HG03354 (cell line): ENCODE data around the gene PIGM.
"Not testable (repeated sequence)": the region's sequence is repeated elsewhere in the genome, so short reads cannot be mapped to it uniquely, and the experiment has no call there.

Experiments used
- ATAC-seq: cut with Tn5 transposase; IDR thresholded peaks from one replicate; pipeline ENCODE4 v1.9.1; 2021; ENCODE audit warnings: mild to moderate bottlenecking; ENCODE audit not compliant: unreplicated experiment, poor library complexity, severe bottlenecking

Gene PIGM

GRCh38 chr1:160062230-160062532 lies 30.4 kb upstream of the PIGM start:
- ATAC-seq = no peak

DNA sequence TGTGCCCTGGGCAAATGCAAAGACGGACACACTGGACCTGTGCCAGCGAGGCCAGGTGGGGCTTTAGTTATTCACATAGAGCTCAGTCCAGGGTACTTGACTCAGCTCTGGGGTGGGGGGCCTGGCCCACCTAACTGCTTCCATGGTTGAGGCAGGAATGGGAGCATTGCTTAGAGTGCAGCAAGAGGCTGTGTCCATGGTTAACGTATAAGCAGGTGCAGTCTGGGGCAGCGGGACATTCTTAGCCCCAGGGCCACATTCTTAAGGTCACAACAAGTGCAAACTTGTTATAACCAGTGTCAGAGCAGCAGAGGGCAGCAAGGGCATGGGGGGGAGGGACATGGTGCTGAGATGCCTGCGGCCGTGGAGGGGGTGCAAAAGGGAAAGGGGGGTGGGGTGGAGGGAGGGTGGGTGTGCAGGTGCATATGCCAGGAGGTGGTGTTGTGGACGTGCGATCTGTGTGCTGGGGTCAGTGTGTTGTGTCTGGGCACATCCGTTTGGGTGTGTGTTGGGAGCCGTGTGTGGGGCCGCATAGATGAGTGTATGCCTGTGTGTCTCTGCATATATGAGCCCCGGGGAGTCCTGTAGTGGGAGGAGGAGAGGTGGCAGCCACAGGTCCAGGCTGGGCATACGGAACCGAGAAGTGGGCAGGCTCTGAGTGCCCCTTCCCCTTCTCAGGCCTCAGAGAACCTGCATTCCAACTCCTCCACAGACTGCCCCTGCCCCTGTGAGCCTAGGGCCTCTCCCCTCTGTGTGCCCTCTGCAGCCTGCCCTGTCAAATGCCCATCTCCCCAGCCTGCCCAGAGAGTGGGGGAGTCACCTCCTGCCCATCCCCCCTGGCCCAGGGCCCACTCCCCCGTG lies 29.8 kb upstream of the PIGM start:
- ATAC-seq = no peak

DNA sequence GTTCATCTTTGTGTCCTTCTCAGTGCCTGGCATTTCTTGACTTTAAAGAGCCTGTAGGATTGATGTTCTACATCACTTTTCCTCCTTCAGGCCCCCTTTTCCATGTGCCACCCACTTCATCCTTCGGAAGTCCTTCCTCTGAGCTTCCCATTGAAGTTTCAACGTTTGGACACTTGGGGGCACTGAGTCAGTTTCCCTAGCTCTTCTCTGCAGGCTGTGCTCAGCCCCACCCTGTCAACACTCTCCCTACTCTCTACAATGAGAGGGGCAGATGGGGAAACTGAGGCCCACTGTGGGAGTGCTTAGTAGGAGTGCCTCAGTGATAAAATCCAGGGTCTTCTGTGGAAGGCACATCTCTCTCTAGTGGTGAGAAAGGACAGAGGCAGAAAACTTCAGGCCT lies 26.3 kb upstream of the PIGM start:
- ATAC-seq = no peak

GRCh38 chr1:160056648-160057169 lies 24.9 kb upstream of the PIGM start:
- no peak for ATAC-seq

- no peak for ATAC-seq
Observed at GRCh38 chr1:160053548-160054365, 22.0 kb upstream of the PIGM start.

- ATAC-seq = no peak
Observed at GRCh38 chr1:160052936-160053335, 21.1 kb upstream of the PIGM start.

DNA sequence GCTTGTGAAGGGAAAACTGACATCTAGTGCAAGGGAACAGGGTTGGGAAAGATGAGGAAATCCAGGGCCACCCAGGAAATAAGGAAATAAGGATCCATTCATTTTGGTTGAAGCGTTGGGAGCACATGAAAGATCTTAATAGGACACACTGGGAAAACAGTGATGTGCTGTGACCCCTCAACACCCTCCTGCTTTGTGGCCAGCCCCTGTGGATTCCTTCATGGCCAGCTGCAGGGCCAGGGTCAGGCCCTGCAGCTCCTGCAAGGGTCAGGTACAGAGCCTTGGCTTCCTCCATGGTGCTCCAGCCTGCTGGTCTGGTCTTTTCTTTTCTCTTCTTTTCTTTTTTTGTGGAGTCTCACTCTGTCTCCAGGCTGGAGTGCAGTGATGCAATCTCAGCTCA lies 18.8 kb upstream of the PIGM start:
- no peak for ATAC-seq

DNA sequence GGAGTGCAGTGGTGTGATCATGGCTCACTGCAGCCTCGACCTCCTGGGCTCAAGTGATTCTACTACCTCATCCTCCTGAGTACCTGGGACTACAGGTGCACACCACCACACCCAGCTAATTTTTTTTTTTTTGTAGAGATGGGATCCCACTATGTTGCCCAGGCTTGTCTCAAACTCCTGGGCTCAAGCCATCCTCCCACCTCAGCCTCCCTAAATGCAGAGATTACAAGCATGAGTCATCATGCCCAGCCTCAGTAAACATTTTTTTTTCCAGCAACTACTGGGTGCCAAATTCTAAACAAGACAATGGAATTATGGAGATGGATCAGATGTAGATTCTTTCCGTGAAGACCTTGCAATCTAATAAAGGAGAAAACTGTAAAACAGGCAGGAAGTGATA lies 18.4 kb upstream of the PIGM start:
- not testable (repeated sequence) for ATAC-seq

DNA sequence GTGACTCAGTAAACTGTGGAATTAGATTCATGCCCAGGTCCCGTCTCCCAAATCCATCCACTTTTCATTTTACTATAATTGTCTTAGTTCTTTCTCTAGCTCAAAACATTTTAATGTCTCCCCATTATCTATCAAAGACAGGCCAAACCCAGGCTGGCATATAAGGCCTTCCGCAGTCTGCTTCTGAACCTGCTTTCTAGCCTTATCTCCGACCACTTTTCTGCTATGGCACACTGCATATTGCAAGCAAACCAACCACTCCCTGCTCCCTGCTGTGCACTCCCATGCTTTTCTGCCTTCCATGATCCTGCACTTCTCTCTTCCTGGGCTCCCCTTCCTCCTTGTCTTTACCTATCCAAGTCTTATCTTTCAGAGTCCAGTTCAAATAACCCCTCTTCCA lies 17.3 kb upstream of the PIGM start:
- no peak for ATAC-seq

DNA sequence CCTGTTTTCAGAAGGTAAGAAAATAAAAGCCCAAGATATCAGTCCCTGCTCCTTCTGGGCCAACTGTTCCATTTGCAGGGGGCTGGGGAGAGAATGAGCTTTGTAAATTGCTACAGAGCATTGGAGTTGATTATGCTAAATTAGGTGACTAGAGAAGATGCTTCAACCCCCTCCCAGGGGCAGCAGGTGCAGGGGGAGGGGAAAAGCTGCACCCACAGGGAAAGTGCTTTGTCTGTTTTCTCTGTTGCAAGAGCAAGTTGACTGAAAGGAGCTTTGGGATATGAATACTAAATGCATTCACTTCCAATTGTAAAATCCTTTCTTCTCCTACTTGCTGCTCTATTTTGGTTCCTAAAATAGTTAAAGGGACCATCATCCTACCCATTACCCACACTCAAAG lies 16.5 kb upstream of the PIGM start:
- no peak for ATAC-seq

DNA sequence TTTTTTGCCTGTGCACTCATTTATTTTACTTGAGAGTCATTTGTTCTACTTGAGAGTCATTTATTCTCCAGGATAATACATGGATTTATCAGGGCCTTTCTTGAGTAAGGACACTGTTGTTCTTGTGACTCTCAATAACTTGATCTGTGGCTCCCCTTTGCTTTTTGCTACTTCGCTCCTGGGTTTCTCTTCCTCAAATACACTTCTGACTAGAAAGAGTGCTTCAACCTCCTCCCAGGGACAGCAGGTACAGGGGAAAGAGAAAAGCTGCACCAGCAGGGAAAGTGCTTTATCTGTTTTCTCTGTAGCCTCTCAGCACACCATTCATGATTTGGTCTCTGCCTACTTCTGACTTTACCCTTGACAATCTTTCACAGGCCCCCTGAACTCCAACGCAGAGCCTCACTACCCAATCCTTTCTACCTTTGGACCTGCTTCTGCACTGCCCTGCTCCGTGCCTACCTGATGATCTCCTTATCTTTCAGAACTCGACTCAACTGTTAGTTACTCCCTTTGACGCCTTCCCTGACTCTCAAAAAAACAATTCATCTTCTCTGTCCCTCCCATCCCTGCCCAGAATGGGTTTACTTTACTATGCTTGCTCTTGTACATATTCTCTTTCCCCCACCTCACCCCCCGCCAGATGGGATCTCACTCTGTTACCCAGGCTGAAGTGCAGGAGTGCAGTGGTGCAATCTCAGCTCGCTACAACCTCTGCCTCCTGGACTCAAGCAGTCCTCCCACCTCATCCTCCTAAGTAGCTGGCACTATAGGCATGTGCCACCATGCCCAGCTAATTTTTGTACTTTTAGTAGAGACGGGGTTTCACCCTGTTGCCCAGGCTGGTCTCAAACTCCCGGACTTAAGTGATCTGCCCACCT lies 15.6 kb upstream of the PIGM start:
- peak; percentile 36 for ATAC-seq

DNA sequence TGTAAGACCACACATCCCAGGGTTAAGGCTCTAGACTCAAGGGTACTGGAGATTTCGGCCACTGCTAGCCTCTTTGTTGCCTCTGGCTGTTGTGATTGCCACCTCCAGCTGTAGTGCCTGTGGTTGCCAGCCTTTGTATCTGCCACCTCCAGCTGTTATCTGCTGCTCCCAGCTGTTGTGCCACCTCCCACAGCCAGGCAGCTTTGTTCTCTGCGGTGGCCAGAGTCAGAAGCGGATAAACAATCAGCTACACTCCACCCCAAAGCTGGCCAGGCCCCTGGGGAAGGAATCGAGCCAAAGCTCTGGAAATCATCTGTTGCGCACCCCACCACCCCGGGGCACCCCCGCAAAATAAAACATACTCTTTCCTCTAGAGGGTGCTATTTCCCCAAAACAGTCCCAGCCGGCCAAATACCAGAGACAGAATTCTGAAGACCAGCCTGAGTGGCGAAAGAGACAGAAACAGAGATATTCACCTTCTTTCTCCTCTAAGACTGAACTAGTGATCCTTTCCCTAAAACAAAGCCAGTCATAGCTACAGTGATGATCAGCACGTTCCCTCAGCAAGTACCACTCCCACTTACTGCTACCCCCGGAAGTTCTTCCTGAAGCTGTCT lies 14.8 kb upstream of the PIGM start:
- peak; percentile 80 for ATAC-seq

DNA sequence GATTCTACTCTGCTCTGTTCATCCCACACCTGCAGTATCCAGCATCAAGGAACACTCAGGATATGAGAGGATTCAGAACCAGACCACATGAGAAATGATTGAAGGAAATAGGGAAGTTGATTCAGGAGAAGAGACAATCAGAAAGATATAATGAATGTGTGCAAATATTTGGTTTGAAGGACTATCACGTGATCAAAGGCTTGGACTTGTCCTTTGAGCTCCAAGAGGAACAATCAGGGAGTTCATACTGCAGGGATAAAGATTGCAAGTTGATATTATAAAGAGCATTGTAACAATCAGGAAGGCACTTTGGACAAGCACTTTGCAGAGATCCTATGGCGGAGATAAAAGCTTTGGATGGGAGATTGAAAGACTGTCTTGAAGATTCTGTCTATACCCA lies 13.9 kb upstream of the PIGM start:
- ATAC-seq = no peak

- no peak for ATAC-seq
Observed at GRCh38 chr1:160043543-160043942, 11.8 kb upstream of the PIGM start.

- ATAC-seq = no peak
Observed at GRCh38 chr1:160040476-160040875, 8.7 kb upstream of the PIGM start.

- no peak for ATAC-seq
Observed at GRCh38 chr1:160032165-160032820, 503 bp upstream of the PIGM start.

GRCh38 chr1:160030657-160031364 lies 979 bp downstream of the PIGM start:
- ATAC-seq = no peak

GRCh38 chr1:160028426-160028825 lies 3.4 kb downstream of the PIGM start:
- no peak for ATAC-seq

DNA sequence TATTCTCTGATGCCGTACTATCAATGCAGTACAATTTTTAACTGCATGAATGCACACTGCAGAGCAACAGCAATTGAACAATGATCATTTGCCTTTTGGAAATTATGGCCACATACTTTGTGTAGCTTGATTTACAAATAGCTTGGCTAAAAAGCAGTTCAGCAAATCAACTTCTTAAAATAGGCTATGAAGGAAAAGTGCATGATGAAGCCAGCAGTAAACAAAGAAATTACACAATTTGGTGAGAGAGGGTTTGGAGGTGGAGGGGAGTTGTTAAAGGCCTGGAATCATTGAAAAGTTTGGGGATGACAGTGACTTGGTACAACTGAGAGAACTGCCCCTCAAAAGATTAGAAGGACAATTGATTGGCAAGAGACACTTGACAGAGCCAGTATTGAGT lies 6.5 kb downstream of the PIGM start:
- no peak for ATAC-seq
